Stimulated activated memory B cell treated with anti-CD40 and anti-IgM and Interleukin-4, amounts not matched to agents 10 μg/mL and 1 μg/mL and 100 μg/mL, for 72 hours (primary cell): ENCODE measurements around the gene ATRN.
"Not testable (repeated sequence)": the region's sequence is repeated elsewhere in the genome, so short reads cannot be mapped to it uniquely, and the experiment has no call there.

ENCODE experiments used
- ATAC-seq: fragments of 150-1000 bp; cut with Tn5 transposase; 2 replicates; pipeline ENCODE4 v1.10.0; 2021
- H3K27ac Mint-ChIP-seq: one replicate; pipeline ENCODE4 v1.8.0; 2022; ENCODE audit warnings: mild to moderate bottlenecking, mixed read lengths
- H3K27me3 Mint-ChIP-seq: one replicate; pipeline ENCODE4 v1.8.0; 2022; ENCODE audit warnings: mixed read lengths
- H3K36me3 Mint-ChIP-seq: one replicate; pipeline ENCODE4 v1.8.0; 2022; ENCODE audit warnings: mixed read lengths
- H3K4me1 Mint-ChIP-seq: one replicate; pipeline ENCODE4 v1.8.0; 2022; ENCODE audit warnings: mixed read lengths
- H3K4me3 Mint-ChIP-seq: one replicate; pipeline ENCODE4 v1.8.0; 2022; ENCODE audit warnings: mild to moderate bottlenecking, moderate library complexity, mixed read lengths
- H3K9me3 Mint-ChIP-seq: one replicate; pipeline ENCODE4 v1.8.0; 2022; ENCODE audit warnings: mixed read lengths

The ATRN gene

DNA sequence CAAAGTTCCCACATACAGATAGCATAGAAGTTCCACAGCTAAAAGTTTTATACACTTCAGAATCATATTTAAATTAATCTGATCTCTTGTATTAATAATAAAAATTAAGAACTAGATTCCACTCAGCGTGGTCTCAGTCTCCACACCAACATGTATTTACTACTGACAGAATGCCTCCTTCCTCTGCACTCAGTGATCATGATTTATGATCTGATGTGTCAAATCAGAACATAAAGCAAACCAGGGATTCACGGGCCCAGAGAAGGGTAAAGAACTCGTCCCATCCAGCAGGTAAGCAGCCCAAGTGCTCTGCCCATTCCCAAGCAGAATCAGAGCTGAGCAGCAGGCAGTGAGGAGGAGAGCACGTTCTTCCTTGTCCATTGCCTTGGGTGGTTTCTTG lies 14.2 kb upstream of the ATRN start:
- Mint-ChIP-seq H3K27ac (no peak overlapping the region), H3K27me3 (peaks cover 29% of the 10 kb centered on the region), H3K4me3 (no peak overlapping the region), H3K4me1 (no peaks in the 10 kb centered on the region), H3K36me3 (no peaks in the 10 kb centered on the region), H3K9me3 (no peaks in the 10 kb centered on the region)
- ATAC-seq = no peak

DNA sequence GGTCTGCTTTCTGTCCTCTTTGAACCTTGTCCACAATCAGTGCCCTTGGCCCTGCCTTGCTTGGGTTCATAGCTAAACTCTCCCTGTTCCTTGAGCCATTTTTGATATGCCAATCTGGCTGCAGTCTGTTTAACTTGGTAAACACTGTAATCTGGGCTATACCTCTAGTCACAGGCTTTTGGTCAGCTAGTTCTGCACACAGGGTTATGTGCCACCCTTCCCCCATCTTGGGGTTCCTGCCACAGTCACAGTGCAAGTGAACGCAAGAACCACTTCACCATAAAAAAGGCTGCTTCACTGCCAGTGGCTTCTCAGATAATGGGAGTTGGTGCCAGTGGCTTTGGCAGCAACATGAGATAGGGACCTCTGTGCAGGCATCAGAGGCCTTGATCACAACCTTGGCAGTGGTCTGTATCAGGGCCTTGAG lies 10.9 kb upstream of the ATRN start:
- Mint-ChIP-seq H3K9me3 (no peaks in the 10 kb centered on the region), H3K4me3 (no peak overlapping the region), H3K27ac (no peak overlapping the region), H3K27me3 (peaks cover 15% of the 10 kb centered on the region), H3K36me3 (no peaks in the 10 kb centered on the region), H3K4me1 (no peaks in the 10 kb centered on the region)
- no peak for ATAC-seq

DNA sequence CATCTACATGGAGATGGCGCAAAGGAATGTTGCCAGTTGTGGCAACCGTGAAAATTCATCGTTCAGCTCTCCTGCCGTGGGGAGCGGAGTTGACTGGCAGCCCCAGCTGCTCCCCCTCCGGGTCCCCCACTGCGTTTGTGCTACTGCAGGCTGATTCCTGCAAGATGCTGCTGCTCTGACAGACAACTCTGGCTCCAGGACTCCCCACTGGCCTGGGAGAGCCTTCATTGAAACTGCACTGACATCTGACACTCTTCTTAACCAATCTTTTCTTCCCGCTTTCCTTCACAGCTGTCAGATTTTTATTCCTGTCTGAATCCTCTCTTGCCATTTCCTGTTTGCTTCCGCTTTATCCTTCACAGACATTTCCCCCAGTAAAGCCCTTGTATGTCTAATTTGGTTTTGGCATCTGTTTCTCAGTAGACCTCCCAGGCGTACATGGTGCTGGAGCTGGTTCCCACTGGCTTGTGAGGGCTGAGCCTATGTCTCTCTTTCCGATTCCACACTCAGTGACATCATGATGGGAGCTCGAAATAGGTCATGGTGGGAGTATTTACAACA lies 9.5 kb upstream of the ATRN start:
- Mint-ChIP-seq H3K27me3 (peaks cover 14% of the 10 kb centered on the region), H3K27ac (no peak overlapping the region), H3K9me3 (no peaks in the 10 kb centered on the region), H3K4me1 (no peaks in the 10 kb centered on the region), H3K36me3 (no peaks in the 10 kb centered on the region), H3K4me3 (no peak overlapping the region)
- ATAC-seq = no peak

- H3K27ac Mint-ChIP-seq = no peak overlapping the region
- H3K9me3 Mint-ChIP-seq = no peaks in the 10 kb centered on the region
- H3K36me3 Mint-ChIP-seq = no peaks in the 10 kb centered on the region
- ATAC-seq = no peak
- H3K27me3 Mint-ChIP-seq = peaks cover 20% of the 10 kb centered on the region
- H3K4me1 Mint-ChIP-seq = no peaks in the 10 kb centered on the region
- no peak overlapping the region for H3K4me3 Mint-ChIP-seq
Observed at GRCh38 chr20:3461911-3462677, 8.7 kb upstream of the ATRN start.

DNA sequence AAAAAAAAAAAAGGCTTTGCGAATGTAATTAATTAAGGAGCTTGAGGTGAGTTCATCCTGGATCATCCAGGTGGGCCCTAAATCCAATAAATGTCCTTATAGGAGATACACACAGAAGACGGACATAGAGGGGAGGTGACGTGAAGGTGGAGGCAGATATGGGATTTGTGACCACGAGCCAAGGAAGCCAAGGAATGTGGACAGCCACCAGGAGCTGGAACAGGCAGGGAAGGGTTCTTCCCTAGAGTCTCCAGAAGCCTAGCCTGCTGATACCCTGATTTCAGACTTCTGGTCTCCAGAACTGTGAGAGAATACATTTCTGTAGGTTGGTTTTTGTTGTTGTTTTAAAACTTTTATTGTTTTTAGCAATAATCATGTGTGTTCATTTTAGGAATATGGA lies 6.7 kb upstream of the ATRN start:
- Mint-ChIP-seq H3K27me3 (peaks cover 20% of the 10 kb centered on the region), H3K36me3 (no peaks in the 10 kb centered on the region), H3K4me3 (no peak overlapping the region), H3K9me3 (no peaks in the 10 kb centered on the region), H3K27ac (no peak overlapping the region), H3K4me1 (no peaks in the 10 kb centered on the region)
- ATAC-seq = no peak

DNA sequence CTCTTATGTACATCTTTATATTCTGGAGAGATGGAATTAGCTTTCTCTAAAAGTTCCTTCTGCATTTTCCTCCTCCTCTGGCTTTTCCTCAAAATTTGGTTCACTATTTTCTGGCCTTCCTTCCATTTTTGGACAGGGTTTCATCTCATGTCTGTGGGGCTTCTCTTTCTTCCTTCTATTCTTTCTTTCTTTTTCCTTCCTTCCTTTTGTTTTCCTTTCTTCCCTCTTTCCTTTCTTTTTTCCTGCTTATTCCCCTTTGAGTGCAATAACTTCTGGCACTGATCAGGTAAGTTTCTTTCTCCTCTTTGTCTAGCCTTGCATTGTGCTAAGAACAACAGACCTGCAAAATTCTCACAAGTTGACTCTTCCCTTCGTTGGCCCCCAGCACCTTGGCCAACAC lies 5.5 kb upstream of the ATRN start:
- Mint-ChIP-seq H3K4me3 (no peak overlapping the region), H3K36me3 (no peaks in the 10 kb centered on the region), H3K4me1 (no peaks in the 10 kb centered on the region), H3K27ac (no peak overlapping the region), H3K9me3 (no peaks in the 10 kb centered on the region), H3K27me3 (peaks cover 20% of the 10 kb centered on the region)
- ATAC-seq = no peak

GRCh38 chr20:3470208-3470626 lies 601 bp upstream of the ATRN start:
- Mint-ChIP-seq H3K27ac (peak overlapping the region; percentile 84), H3K4me3 (peak overlapping the region; percentile 91), H3K36me3 (peaks cover 8% of the 10 kb centered on the region), H3K27me3 (peaks cover 17% of the 10 kb centered on the region), H3K9me3 (no peaks in the 10 kb centered on the region), H3K4me1 (peaks cover 35% of the 10 kb centered on the region)
- ATAC-seq = no peak

GRCh38 chr20:3471397-3472021 lies 691 bp downstream of the ATRN start:
- peaks cover 8% of the 10 kb centered on the region for H3K36me3 Mint-ChIP-seq
- H3K27me3 Mint-ChIP-seq = peaks cover 4% of the 10 kb centered on the region
- H3K4me3 Mint-ChIP-seq = peak overlapping the region; percentile 91
- peaks cover 35% of the 10 kb centered on the region for H3K4me1 Mint-ChIP-seq
- no peak for ATAC-seq
- H3K27ac Mint-ChIP-seq = peak overlapping the region; percentile 84
- H3K9me3 Mint-ChIP-seq = no peaks in the 10 kb centered on the region

DNA sequence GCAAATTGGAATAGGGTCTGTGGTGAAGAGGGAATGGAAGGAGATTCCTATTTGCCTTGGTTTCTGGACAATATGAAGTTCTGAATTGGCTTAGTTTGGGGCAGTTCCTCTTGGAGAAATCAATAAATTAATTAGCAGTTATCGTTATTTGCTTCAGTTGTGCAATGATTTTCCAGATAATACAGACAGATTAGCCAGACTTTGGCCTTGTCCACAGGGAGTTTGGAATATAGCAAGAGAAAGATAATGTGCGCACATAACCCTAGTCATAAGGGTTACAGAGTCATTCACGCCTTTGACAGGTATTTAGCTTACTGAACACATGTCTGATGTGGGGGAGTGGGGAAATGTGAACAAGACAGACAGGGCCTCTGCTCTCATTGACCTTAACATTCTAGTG lies 1.3 kb downstream of the ATRN start:
- H3K27ac Mint-ChIP-seq = peak overlapping the region; percentile 84
- no peak for ATAC-seq

DNA sequence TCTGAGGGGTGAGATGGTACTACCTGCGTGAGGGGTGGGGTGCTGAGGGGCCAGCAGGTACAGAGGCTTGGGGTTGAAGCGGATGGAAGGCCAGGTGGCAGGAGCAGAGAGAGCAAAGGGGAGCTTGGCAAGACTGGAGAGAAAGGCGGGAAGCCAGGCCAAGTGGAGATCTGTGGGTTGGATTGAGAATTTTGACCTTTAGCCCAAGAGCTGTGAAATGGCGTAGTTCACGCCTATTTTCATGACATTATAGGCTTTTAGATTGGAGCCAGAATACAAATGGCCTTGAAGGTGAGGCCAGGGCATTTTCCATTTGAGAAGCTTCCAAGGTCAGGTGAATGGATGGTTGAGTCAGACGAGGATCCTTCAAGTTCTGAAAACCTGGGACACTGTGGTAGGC lies 2.5 kb downstream of the ATRN start:
- Mint-ChIP-seq H3K27me3 (no peaks in the 10 kb centered on the region), H3K9me3 (no peaks in the 10 kb centered on the region), H3K4me1 (peaks cover 42% of the 10 kb centered on the region), H3K36me3 (peaks cover 8% of the 10 kb centered on the region), H3K27ac (peak overlapping the region; percentile 84), H3K4me3 (no peak overlapping the region)
- no peak for ATAC-seq

More for the DNA sequence above, 1.3 kb downstream of the ATRN start:
- peaks cover 8% of the 10 kb centered on the region for H3K36me3 Mint-ChIP-seq
- peak overlapping the region; percentile 91 for H3K4me3 Mint-ChIP-seq
- no peaks in the 10 kb centered on the region for H3K9me3 Mint-ChIP-seq
- H3K27me3 Mint-ChIP-seq = no peaks in the 10 kb centered on the region
- peaks cover 35% of the 10 kb centered on the region for H3K4me1 Mint-ChIP-seq

- no peaks in the 10 kb centered on the region for H3K9me3 Mint-ChIP-seq
- peaks cover 8% of the 10 kb centered on the region for H3K36me3 Mint-ChIP-seq
- no peak overlapping the region for H3K4me3 Mint-ChIP-seq
- peaks cover 47% of the 10 kb centered on the region for H3K4me1 Mint-ChIP-seq
- no peaks in the 10 kb centered on the region for H3K27me3 Mint-ChIP-seq
- no peak for ATAC-seq
- peak overlapping the region; percentile 84 for H3K27ac Mint-ChIP-seq
Observed at GRCh38 chr20:3473944-3474343, 3.1 kb downstream of the ATRN start.

DNA sequence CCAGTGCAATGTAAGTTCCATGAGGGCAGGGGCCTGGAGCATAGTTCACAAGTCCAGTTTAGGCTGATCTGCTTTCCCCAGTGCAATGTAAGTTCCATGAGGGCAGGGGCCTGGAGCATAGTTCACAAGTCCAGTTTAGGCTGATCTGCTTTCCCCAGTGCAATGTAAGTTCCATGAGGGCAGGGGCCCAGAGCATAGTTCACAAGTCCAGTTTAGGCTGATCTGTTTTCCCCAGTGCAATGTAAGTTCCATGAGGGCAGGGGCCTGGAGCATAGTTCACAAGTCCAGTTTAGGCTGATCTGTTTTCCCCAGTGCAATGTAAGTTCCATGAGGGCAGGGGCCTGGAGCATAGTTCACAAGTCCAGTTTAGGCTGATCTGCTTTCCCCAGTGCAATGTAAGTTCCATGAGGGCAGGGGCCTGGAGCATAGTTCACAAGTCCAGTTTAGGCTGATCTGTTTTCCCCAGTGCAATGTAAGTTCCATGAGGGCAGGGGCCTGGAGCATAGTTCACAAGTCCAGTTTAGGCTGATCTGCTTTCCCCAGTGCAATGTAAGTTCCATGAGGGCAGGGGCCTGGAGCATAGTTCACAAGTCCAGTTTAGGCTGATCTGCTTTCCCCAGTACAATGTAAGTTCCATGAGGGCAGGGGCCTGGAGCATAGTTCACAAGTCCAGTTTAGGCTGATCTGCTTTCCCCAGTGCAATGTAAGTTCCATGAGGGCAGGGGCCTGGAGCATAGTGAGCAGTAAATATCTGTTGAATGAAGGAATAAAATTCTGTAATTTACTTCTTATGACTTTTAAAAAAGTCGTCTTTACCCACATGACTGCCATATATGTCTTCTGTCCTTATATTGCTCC lies 6.4 kb downstream of the ATRN start:
- H3K4me3 Mint-ChIP-seq, H3K9me3 Mint-ChIP-seq, H3K27me3 Mint-ChIP-seq, ATAC-seq, H3K27ac Mint-ChIP-seq: not testable (repeated sequence)
- peaks cover 18% of the 10 kb centered on the region for H3K36me3 Mint-ChIP-seq
- H3K4me1 Mint-ChIP-seq = peaks cover 49% of the 10 kb centered on the region

- H3K36me3 Mint-ChIP-seq = peaks cover 18% of the 10 kb centered on the region
- no peak overlapping the region for H3K27ac Mint-ChIP-seq
- peaks cover 42% of the 10 kb centered on the region for H3K4me1 Mint-ChIP-seq
- H3K9me3 Mint-ChIP-seq = no peaks in the 10 kb centered on the region
- H3K27me3 Mint-ChIP-seq = no peaks in the 10 kb centered on the region
- no peak overlapping the region for H3K4me3 Mint-ChIP-seq
- no peak for ATAC-seq
Observed at GRCh38 chr20:3477861-3478544, 7.2 kb downstream of the ATRN start.

GRCh38 chr20:3479025-3479424 lies 8.2 kb downstream of the ATRN start:
- Mint-ChIP-seq H3K36me3 (peaks cover 12% of the 10 kb centered on the region), H3K4me1 (peaks cover 31% of the 10 kb centered on the region), H3K9me3 (no peaks in the 10 kb centered on the region), H3K27me3 (no peaks in the 10 kb centered on the region), H3K4me3 (no peak overlapping the region), H3K27ac (no peak overlapping the region)
- ATAC-seq = no peak
